Smooth muscle cell (in vitro differentiated cells): ENCODE measurements around the gene MT1E. TPM values are rescaled to one million over a fixed set of nuclear protein-coding genes. Genes with fewer than 3 reads are reported as not detected.
A peak's percentile ranks its signal among the peaks of the same experiment; 100 is the strongest.

Source experiments
- DNase-seq: peaks from one replicate; lab custom pipeline; 2025; ENCODE audit not compliant: unreplicated experiment; lab: John Stamatoyannopoulos, UW
- H2AFZ ChIP-seq: fragments of 200-600 bp; sonication (generic); 2 replicates; pipeline ENCODE4 v1.6.0; 2016; ENCODE audit warnings: antibody characterized with exemption, low read depth, mild to moderate bottlenecking
- H3F3A ChIP-seq: fragments of 200-600 bp; sonication (generic); 2 replicates; pipeline ENCODE4 v1.6.0; 2017; ENCODE audit warnings: antibody characterized with exemption, low read depth
- H3K27ac ChIP-seq: fragments of 200-600 bp; sonication (generic); 2 replicates; pipeline ENCODE4 v1.5.1; 2016; ENCODE audit warnings: low read depth, mild to moderate bottlenecking
- H3K27me3 ChIP-seq: fragments of 200-600 bp; sonication (generic); 2 replicates; pipeline ENCODE4 v1.6.1; 2016; ENCODE audit warnings: low read depth, mild to moderate bottlenecking
- H3K36me3 ChIP-seq: fragments of 200-600 bp; sonication (generic); 2 replicates; pipeline ENCODE4 v1.5.1; 2016; ENCODE audit warnings: low read depth
- H3K4me1 ChIP-seq: fragments of 200-600 bp; sonication (generic); 2 replicates; pipeline ENCODE4 v1.5.1; 2016; ENCODE audit warnings: low read depth
- H3K4me2 ChIP-seq: fragments of 200-600 bp; sonication (generic); 2 replicates; pipeline ENCODE4 v1.6.0; 2016; ENCODE audit warnings: mild to moderate bottlenecking
- H3K4me3 ChIP-seq: fragments of 200-600 bp; sonication (generic); 2 replicates; pipeline ENCODE4 v1.5.1; 2016; ENCODE audit warnings: mild to moderate bottlenecking
- H3K79me2 ChIP-seq: fragments of 200-600 bp; sonication (generic); 2 replicates; pipeline ENCODE4 v1.6.0; 2016; ENCODE audit warnings: low read depth, mild to moderate bottlenecking
- H3K9ac ChIP-seq: fragments of 200-600 bp; sonication (generic); 2 replicates; pipeline ENCODE4 v1.6.0; 2016; ENCODE audit warnings: low read depth
- H3K9me3 ChIP-seq: fragments of 200-600 bp; sonication (generic); replicated peaks from 2 replicates; pipeline ENCODE4 v1.5.1; 2016; ENCODE audit warnings: low read depth
- H4K20me1 ChIP-seq: fragments of 200-600 bp; sonication (generic); 2 replicates; pipeline ENCODE4 v1.6.0; 2016; ENCODE audit warnings: low read depth
- WGBS: methylation state at CpG from one replicate; pipeline ENCODE4 v1.1.7; 2016; ENCODE audit warnings: low lambda C conversion rate; 5-methylcytosine and 5-hydroxymethylcytosine counted together
- polyA plus RNA-seq: library from polyadenylated mRNA; unstranded; fragments of >200 nt; fragmentation: Nextera tagmentation; extraction: Ambion mirVana; gene quantifications from 2 replicates; pipeline ENCODE4 v1.2.1, GENCODE V29; 2016
- total RNA-seq: library from RNA; depleted of rRNA; stranded (reverse); fragments of >200 nt; gene quantifications from 2 replicates; pipeline ENCODE4 v1.2.3, GENCODE V29; 2014
- TF ChIP-seq, protein P1 (sequence below): fragments of 200-600 bp; sonication (generic); IDR thresholded peaks from 2 replicates; pipeline ENCODE4 v1.5.1; 2017; ENCODE audit warnings: borderline replicate concordance, mild to moderate bottlenecking, antibody characterized with exemption; ENCODE audit not compliant: insufficient read depth, poor library complexity, severe bottlenecking

The MT1E gene
- total RNA-seq (0.67 and 2.0 TPM in 2 replicates), polyA plus RNA-seq (2.2 and 10.3 TPM in 2 replicates)

DNA sequence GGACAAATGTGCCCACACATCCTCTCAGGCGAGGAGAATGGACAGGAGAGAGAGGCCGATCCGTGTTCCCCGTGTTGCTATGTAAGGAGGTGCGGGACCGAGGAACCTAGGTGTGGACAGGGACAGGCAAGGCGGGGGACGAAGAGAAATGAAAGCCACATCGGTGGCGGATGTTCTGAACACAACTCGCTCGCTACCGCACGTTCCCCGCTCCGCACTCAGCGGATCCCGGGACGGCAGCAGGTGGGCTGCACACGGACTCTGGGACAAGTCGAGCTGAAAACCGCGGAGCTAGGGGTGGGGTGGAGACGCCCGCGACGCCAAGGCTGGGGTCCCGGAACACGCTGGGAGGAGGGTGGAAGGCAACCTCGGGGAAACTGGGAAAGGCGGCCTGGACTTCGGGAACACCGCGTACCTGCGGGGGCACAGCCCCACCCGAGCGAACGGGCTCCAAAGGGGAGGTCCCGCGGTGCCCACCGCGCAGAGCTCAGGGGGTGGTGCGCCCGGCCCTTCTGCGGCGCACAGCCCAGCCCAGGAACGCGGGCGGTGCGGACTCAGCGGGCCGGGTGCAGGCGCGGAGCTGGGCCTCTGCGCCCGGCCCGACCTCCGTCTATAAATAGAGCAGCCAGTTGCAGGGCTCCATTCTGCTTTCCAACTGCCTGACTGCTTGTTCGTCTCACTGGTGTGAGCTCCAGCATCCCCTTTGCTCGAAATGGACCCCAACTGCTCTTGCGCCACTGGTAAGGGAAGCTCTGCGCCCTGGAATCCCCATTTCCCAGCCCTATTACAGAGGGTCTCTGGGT lies at the start of gene MT1E:
Gene MT1E, plus strand, starts transcription at position 642 of the 803 bp plus-strand sequence. Its CDS starts 71 bp downstream, at position 713.
- H3K27ac ChIP-seq = no peak within 1 kb of the TSS
- DNase-seq = no peak
- no peaks in the 10 kb centered on the region for H3K36me3 ChIP-seq
- H3K4me1 ChIP-seq = peaks cover 10% of the 10 kb centered on the region
- no peaks in the 10 kb centered on the region for H4K20me1 ChIP-seq
- no peaks in the 10 kb centered on the region for H3K79me2 ChIP-seq
- TF ChIP-seq, protein P1, sequence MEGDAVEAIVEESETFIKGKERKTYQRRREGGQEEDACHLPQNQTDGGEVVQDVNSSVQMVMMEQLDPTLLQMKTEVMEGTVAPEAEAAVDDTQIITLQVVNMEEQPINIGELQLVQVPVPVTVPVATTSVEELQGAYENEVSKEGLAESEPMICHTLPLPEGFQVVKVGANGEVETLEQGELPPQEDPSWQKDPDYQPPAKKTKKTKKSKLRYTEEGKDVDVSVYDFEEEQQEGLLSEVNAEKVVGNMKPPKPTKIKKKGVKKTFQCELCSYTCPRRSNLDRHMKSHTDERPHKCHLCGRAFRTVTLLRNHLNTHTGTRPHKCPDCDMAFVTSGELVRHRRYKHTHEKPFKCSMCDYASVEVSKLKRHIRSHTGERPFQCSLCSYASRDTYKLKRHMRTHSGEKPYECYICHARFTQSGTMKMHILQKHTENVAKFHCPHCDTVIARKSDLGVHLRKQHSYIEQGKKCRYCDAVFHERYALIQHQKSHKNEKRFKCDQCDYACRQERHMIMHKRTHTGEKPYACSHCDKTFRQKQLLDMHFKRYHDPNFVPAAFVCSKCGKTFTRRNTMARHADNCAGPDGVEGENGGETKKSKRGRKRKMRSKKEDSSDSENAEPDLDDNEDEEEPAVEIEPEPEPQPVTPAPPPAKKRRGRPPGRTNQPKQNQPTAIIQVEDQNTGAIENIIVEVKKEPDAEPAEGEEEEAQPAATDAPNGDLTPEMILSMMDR = no peak
- H3K9ac ChIP-seq = no peak within 1 kb of the TSS
- H3K27me3 ChIP-seq = peaks cover 10% of the 10 kb centered on the region
- peaks cover 3% of the 10 kb centered on the region for H3F3A ChIP-seq
- WGBS = 6% methylated on average over 47 of the region's 62 CpGs
- H3K4me2 ChIP-seq = peak within 1 kb of the TSS; percentile 93
- no peaks in the 10 kb centered on the region for H3K9me3 ChIP-seq
- H2AFZ ChIP-seq = peak within 1 kb of the TSS; percentile 80
- H3K4me3 ChIP-seq = peak within 1 kb of the TSS; percentile 49

DNA sequence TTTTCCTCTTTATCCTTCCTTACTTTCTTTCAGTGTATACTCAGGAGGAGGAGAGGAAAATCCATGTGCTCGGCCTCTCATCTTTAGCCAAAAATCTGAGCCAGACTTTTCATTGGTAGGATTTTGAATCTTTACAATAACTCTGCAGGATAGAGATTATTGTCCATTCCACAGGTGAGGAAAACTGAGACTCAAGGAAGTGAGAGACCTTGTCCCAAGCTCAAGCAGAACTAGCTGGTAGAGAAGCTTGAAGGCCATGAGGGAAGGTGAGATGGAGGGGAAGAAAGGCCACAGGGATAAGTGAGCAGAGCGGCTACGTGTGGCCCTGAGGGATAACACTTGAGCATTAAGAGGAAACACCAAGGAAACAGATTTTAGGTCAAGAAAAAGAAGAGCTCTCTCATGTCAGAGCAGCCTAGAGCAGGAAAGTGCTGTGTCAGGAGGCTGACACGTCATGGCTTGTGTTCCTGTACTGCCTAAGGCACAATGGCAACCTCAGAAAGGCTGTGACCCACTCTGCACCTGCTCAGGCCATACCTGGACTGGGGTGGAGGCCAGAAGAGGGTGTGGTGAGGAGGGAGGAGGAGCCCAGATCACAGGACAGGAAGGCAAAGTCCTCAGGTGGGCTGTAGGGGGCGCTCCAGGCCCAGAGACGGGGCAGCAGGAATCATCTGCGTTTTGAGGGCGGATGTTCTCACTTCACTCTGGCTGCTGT lies 48.8 kb upstream of the MT1E start:
- no peak overlapping the region for H3K4me3 ChIP-seq
- H3K9ac ChIP-seq = no peak overlapping the region
- no peaks in the 10 kb centered on the region for H3K36me3 ChIP-seq
- TF ChIP-seq, protein P1 = peak; percentile 73
- H3K9me3 ChIP-seq = no peaks in the 10 kb centered on the region
- no peaks in the 10 kb centered on the region for H4K20me1 ChIP-seq
- 42% methylated on average over 8 of the region's 8 CpGs for WGBS
- no peaks in the 10 kb centered on the region for H3K79me2 ChIP-seq
- no peak overlapping the region for H3K4me2 ChIP-seq
- H2AFZ ChIP-seq = no peak overlapping the region
- H3K4me1 ChIP-seq = no peaks in the 10 kb centered on the region
- H3K27ac ChIP-seq = no peak overlapping the region
- H3K27me3 ChIP-seq = no peaks in the 10 kb centered on the region
- H3F3A ChIP-seq = no peaks in the 10 kb centered on the region
- DNase-seq = peak; percentile 9

DNA sequence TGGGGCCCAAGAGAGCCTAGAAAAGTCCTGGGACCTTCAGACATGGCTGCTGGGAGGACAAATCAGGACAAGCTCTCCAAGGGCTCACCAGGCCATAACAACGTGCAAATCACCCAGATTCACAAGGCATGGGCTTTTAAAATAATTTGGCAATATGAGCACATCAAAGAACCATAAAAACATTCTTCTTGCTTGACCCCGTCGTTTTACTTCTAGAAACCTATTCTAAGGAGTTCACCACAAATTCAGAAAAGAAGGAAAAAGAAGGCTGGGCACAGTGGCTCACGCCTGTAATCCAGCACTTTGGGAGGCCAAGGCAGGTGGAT lies 48.3 kb upstream of the MT1E start:
- TF ChIP-seq, protein P1 = no peak
- Histone ChIP-seq H3K9me3 (no peaks in the 10 kb centered on the region), H2AFZ (no peak overlapping the region), H3K4me3 (no peak overlapping the region), H3K36me3 (no peaks in the 10 kb centered on the region), H3F3A (no peaks in the 10 kb centered on the region), H3K79me2 (no peaks in the 10 kb centered on the region), H3K27ac (no peak overlapping the region), H3K9ac (no peak overlapping the region), H3K4me2 (no peak overlapping the region), H3K27me3 (no peaks in the 10 kb centered on the region), H3K4me1 (no peaks in the 10 kb centered on the region), H4K20me1 (no peaks in the 10 kb centered on the region)
- 81% methylated on average over 4 of the region's 4 CpGs for WGBS
- DNase-seq = no peak
